Neural cell (in vitro differentiated cells): ENCODE data around the gene DNAJC6. TPM values are rescaled to one million over a fixed set of nuclear protein-coding genes. Genes with fewer than 3 reads are reported as not detected.

ENCODE experiments used
- H2AFZ ChIP-seq: fragments of 200-600, 300-800 bp; sonication (generic), shearing (Covaris generic); 2 replicates; pipeline ENCODE4 v1.6.0; 2014; ENCODE audit warnings: low read depth, mild to moderate bottlenecking, antibody characterized with exemption, low read length, moderate library complexity
- H3F3A ChIP-seq: fragments of 200-600 bp; shearing (Covaris generic); 2 replicates; pipeline ENCODE4 v1.6.1; 2016; ENCODE audit warnings: mild to moderate bottlenecking, moderate library complexity, mixed read lengths, antibody characterized with exemption, low read length; ENCODE audit not compliant: insufficient read depth, poor library complexity, severe bottlenecking
- H3K27ac ChIP-seq: fragments of 200-600, 300-800 bp; sonication (generic), shearing (Covaris generic); 2 replicates; pipeline ENCODE4 v1.5.1; 2014; ENCODE audit warnings: mild to moderate bottlenecking, low read length, moderate library complexity
- H3K27me3 ChIP-seq: fragments of 300-800, 200-600 bp; sonication (generic), shearing (Covaris generic); 2 replicates; pipeline ENCODE4 v1.6.0; 2014; ENCODE audit warnings: mild to moderate bottlenecking, low read depth, low read length, moderate library complexity; ENCODE audit not compliant: insufficient read depth
- H3K36me3 ChIP-seq: fragments of 300-800, 200-600 bp; sonication (generic), shearing (Covaris generic); 2 replicates; pipeline ENCODE4 v1.5.1; 2014; ENCODE audit warnings: mild to moderate bottlenecking, antibody characterized with exemption, low read length, moderate library complexity; ENCODE audit not compliant: insufficient read depth
- H3K4me2 ChIP-seq: fragments of 300-800, 200-600 bp; sonication (generic), shearing (Covaris generic); 2 replicates; pipeline ENCODE4 v1.6.0; 2014; ENCODE audit warnings: mild to moderate bottlenecking, low read length
- H3K4me3 ChIP-seq: fragments of 300-800, 200-600 bp; sonication (generic), shearing (Covaris generic); 2 replicates; pipeline ENCODE4 v1.5.1; 2014; ENCODE audit warnings: mild to moderate bottlenecking, low read length, moderate library complexity
- H3K79me2 ChIP-seq: fragments of 200-600 bp; shearing (Covaris generic); replicated peaks from 2 replicates; pipeline ENCODE4 v1.6.0; 2014; ENCODE audit warnings: mild to moderate bottlenecking, low read length, moderate library complexity; ENCODE audit not compliant: insufficient read depth
- H3K9ac ChIP-seq: fragments of 300-800, 200-600 bp; sonication (generic), shearing (Covaris generic); 2 replicates; pipeline ENCODE4 v1.6.1; 2016; ENCODE audit warnings: mild to moderate bottlenecking, low read length, mixed read lengths
- H3K9me2 ChIP-seq: fragments of 200-600 bp; shearing (Covaris generic); 2 replicates; pipeline ENCODE4 v1.6.1; 2016; ENCODE audit warnings: mild to moderate bottlenecking, low read length, mixed read lengths; ENCODE audit not compliant: insufficient read depth
- H3K9me3 ChIP-seq: fragments of 200-600, 300-800 bp; sonication (generic), shearing (Covaris generic); 2 replicates; pipeline ENCODE4 v1.6.1; 2016; ENCODE audit warnings: mild to moderate bottlenecking, mixed run types, low read length, moderate library complexity, mixed read lengths
- H4K20me1 ChIP-seq: fragments of 200-600 bp; shearing (Covaris generic); 2 replicates; pipeline ENCODE4 v1.6.1; 2016; ENCODE audit warnings: mild to moderate bottlenecking, mixed run types; ENCODE audit not compliant: insufficient read depth
- CTCF ChIP-seq: fragments of 450-650 bp; IDR thresholded peaks from 2 replicates; pipeline ENCODE4 v1.5.1; 2014; ENCODE audit warnings: antibody characterized with exemption, mild to moderate bottlenecking, moderate library complexity; ENCODE audit not compliant: poor library complexity, severe bottlenecking
- EP300 ChIP-seq: fragments of 450-650 bp; conservative IDR thresholded peaks from 2 replicates; pipeline ENCODE4 v1.6.1; 2014; ENCODE audit warnings: antibody characterized with exemption, mild to moderate bottlenecking, moderate library complexity; ENCODE audit not compliant: poor library complexity, severe bottlenecking
- EZH2 ChIP-seq: fragments of 200-600, 300-800 bp; shearing (Covaris generic), sonication (generic); IDR thresholded peaks from 2 replicates; pipeline ENCODE4 v1.6.1; 2014; ENCODE audit warnings: antibody characterized with exemption, low read length, borderline replicate concordance, mild to moderate bottlenecking; ENCODE audit not compliant: insufficient read depth, poor library complexity, severe bottlenecking
- MXI1 ChIP-seq: fragments of 450-650 bp; conservative IDR thresholded peaks from 2 replicates; pipeline ENCODE4 v1.6.1; 2014; ENCODE audit warnings: antibody characterized with exemption, mild to moderate bottlenecking; ENCODE audit not compliant: poor library complexity, severe bottlenecking
- POLR2AphosphoS5 ChIP-seq: IDR thresholded peaks from 2 replicates; pipeline ENCODE4 v1.6.1; 2012
- RAD21 ChIP-seq: fragments of 450-650 bp; conservative IDR thresholded peaks from 2 replicates; pipeline ENCODE4 v1.6.1; 2014; ENCODE audit warnings: antibody characterized with exemption, mild to moderate bottlenecking, moderate library complexity
- REST ChIP-seq: IDR thresholded peaks from 2 replicates; pipeline ENCODE4 v1.6.1; 2012; ENCODE audit warnings: borderline replicate concordance
- SMC3 ChIP-seq: fragments of 450-650 bp; conservative IDR thresholded peaks from 2 replicates; pipeline ENCODE4 v1.6.1; 2014; ENCODE audit warnings: antibody characterized with exemption, mild to moderate bottlenecking, moderate library complexity; ENCODE audit not compliant: poor library complexity
- TAF1 ChIP-seq: IDR thresholded peaks from 2 replicates; pipeline ENCODE4 v1.6.1; 2012; ENCODE audit warnings: low read depth
- polyA plus RNA-seq: library from polyadenylated mRNA; depleted of rRNA; stranded (reverse); fragments of >200 nt; gene quantifications from 2 replicates; pipeline ENCODE4 v1.2.3, GENCODE V29; 2014

Gene DNAJC6
- polyA plus RNA-seq, 1 donor from 2014 or later, result 47.1 TPM

GRCh38 chr1:65407877-65408276 is 98.5 kb downstream of the DNAJC6 start:
- Histone ChIP-seq H3K79me2 (no peaks in the 10 kb centered on the region), H3K27ac (no peak overlapping the region), H2AFZ (no peak overlapping the region), H3K36me3 (peaks cover 17% of the 10 kb centered on the region), H3K9ac (no peak overlapping the region), H3K9me2 (no peaks in the 10 kb centered on the region), H4K20me1 (no peaks in the 10 kb centered on the region), H3K4me2 (no peak overlapping the region), H3F3A (no peaks in the 10 kb centered on the region), H3K4me3 (no peak overlapping the region), H3K9me3 (no peaks in the 10 kb centered on the region), H3K27me3 (no peaks in the 10 kb centered on the region)
- TF ChIP-seq RAD21 (no peak), REST (no peak), POLR2AphosphoS5 (no peak), EP300 (no peak), EZH2 (no peak), SMC3 (no peak), TAF1 (no peak), MXI1 (no peak), CTCF (no peak)

GRCh38 chr1:65409314-65409713 is 100.0 kb downstream of the DNAJC6 start:
- Histone ChIP-seq H3K27ac (no peak overlapping the region), H3K9ac (no peak overlapping the region), H3K9me2 (no peaks in the 10 kb centered on the region), H3K27me3 (no peaks in the 10 kb centered on the region), H3F3A (no peaks in the 10 kb centered on the region), H3K4me3 (no peak overlapping the region), H3K4me2 (no peak overlapping the region), H2AFZ (no peak overlapping the region), H4K20me1 (no peaks in the 10 kb centered on the region), H3K9me3 (no peaks in the 10 kb centered on the region), H3K36me3 (peaks cover 17% of the 10 kb centered on the region), H3K79me2 (no peaks in the 10 kb centered on the region)
- TF ChIP-seq EZH2 (no peak), EP300 (no peak), MXI1 (no peak), REST (no peak), SMC3 (no peak), RAD21 (no peak), CTCF (no peak), POLR2AphosphoS5 (no peak), TAF1 (no peak)
